Tongue (tissue), 2 donors: ENCODE results near the gene PDCD1LG2. TPM values are rescaled to one million over a fixed set of nuclear protein-coding genes. Genes with fewer than 3 reads are reported as not detected.
A peak's percentile ranks its signal among the peaks of the same experiment; 100 is the strongest.
"Not testable (repeated sequence)": the region's sequence is repeated elsewhere in the genome, so short reads cannot be mapped to it uniquely, and the experiment has no call there.

Source experiments
- DNase-seq: peaks from one replicate; pipeline ENCODE4 v3.0.0-alpha.2; 2015
- total RNA-seq: library from RNA; depleted of rRNA; stranded (reverse); fragments of >200 nt; gene quantifications from one replicate; pipeline ENCODE4 v1.2.3, GENCODE V29; 2014

PDCD1LG2 gene
- total RNA-seq = 1.6 TPM

DNA sequence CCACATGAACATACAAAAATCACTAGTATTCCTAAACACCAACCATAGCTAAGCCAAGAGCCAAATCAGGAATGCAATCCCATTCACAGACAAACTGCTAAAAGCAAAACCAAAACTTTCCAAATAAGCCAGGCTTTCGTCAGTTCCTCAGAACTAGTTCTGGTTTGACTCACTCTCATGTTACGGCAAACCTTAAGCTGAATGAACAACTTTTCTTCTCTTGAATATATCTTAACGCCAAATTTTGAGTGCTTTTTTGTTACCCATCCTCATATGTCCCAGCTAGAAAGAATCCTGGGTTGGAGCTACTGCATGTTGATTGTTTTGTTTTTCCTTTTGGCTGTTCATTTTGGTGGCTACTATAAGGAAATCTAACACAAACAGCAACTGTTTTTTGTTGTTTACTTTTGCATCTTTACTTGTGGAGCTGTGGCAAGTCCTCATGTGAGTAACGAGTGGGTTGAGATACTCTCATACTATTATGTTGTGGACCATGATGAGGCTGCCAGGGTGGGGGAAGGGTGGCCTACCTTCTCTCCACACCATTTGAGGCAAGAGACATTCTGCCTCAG, at the start of gene PDCD1LG2:
Gene PDCD1LG2 (plus strand): TSS at position 172 of the 572 bp plus-strand sequence. CDS start 12,016 bp downstream, outside the sequence.
- DNase-seq = peak; percentile 23

DNA sequence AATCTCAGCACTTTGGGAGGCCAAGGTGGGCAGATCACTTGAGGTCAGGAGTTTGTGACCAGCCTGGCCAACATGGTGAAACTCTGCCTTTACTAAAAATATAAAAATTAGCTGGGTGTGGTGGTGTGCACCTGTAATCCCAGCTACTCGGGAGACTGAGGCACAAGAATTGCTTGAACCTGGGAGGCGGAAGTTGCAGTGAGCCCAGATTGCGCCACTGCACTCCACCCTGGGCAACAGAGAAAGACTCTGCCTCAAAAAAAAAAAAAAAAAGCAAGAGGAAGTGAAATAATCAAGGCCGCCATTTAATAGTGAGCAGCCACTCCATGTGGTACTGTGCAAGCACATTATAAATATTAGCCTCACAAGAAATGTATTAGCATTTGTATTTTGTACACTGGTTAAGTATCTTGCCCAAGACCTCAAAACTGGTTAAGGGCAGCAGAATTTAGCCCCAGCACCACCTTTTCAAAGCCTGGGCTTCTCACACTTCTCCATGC, 45.5 kb upstream of the PDCD1LG2 start:
- not testable (repeated sequence) for DNase-seq

DNA sequence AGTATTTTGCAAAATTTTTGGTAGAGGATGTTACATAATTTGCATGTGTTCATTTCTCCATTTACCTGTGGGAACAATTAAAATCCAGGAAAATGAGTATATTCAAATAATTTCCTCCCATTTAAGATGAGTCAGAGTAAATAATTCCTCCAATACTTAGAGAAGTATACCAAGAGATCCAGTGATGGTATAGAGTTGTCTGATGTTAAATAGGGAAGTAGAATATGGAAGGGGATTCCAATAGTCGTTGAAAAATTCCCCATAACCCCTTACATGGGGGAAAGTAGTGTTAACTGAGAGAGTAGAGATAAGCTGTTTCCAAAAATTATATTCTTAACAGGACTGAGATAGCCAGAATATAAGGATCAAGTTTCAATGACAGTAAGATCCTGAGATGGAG, 44.3 kb upstream of the PDCD1LG2 start:
- DNase-seq = no peak

DNA sequence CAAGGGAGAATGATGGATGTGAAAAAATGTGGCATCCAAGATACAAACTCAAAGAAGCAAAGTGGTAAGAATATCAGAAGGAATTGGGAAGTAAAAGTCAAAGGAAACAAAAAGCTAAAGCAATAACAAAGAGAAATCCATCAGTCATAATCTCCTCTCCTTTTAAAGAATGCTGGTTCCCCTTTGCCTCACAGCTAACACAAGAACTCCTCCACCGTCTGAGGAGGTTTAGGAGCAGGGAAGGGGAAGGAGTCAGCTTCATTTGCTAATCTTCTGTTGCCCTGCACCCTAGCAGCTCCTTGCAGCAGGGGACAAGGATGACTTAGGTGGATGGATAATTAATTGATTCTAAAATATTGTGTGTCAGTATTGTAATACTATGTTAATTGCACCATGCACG, 43.6 kb upstream of the PDCD1LG2 start:
- DNase-seq = no peak

DNA sequence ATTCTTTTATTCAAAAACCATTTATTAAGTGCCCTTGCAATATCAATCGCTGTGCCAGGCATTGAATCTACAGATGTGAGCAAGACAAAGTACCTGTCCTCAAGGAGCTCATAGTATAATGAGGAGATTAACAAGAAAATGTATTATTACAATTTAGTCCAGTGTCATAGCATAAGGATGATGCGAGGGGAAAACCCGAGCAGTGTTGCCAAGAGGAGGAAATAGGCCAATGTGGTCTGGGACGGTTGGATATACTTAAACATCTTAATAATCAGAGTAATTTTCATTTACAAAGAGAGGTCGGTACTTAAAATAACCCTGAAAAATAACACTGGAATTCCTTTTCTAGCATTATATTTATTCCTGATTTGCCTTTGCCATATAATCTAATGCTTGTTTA, 41.5 kb upstream of the PDCD1LG2 start:
- DNase-seq = no peak

DNA sequence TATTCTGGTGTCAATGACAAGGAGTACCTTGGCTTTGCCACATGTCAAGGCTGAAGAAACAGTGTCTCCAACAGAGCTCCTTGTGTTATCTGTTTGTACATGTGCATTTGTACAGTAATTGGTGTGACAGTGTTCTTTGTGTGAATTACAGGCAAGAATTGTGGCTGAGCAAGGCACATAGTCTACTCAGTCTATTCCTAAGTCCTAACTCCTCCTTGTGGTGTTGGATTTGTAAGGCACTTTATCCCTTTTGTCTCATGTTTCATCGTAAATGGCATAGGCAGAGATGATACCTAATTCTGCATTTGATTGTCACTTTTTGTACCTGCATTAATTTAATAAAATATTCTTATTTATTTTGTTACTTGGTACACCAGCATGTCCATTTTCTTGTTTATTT, 40.2 kb upstream of the PDCD1LG2 start:
- DNase-seq = no peak

DNA sequence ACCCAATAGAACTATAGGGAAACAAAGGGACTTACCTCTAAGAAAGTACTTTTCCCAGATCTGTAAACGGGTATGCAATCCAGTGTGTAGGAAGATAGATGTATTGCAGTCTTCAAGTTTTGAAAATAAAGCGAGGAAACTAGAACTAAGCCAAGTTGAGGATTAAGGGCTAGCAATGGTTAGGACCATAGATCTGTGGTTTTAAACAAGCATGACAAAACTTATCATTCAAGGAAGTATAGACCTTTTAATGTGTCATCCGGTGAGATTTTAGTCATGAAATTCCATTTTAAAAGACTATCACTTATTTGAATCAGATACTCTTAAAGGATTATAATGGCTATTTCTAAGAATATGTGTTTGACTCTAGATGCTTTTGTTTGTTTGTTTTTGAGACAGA, 39.5 kb upstream of the PDCD1LG2 start:
- DNase-seq = no peak

DNA sequence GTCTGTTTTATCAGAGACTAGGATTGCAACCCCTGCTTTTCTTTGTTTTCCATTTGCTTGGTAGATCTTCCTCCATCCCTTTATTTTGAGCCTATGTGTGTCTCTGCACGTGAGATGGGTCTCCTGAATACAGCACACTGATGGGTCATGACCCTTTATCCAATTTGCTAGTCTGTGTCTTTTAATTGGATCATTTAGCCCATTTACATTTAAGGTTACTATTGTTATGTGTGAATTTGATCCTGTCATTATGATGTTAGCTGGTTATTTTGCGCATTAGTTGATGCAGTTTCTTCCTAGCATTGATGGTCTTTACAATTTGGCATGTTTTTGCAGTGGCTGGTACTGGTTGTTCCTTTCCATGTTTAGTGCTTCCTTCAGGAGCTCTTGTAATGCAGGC, 34.7 kb upstream of the PDCD1LG2 start:
- not testable (repeated sequence) for DNase-seq

DNA sequence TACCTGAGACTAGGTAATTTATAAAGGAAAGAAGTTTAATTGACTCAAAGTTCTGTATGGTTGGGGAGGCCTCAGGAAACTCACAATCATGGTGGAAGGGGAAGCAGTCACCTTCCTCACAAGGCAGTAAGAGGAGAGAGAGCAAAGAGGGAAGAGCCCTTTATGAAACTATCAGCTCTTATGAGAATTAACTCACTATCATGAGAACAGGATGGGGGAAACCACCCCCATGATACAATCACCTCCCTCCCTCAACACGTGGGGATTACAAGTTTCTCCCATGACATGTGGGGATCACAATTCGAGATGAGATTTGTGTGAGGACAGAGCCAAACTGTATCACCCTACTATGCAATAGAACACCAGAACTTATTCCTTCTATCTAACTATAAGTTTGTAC, 32.1 kb upstream of the PDCD1LG2 start:
- DNase-seq = no peak

DNA sequence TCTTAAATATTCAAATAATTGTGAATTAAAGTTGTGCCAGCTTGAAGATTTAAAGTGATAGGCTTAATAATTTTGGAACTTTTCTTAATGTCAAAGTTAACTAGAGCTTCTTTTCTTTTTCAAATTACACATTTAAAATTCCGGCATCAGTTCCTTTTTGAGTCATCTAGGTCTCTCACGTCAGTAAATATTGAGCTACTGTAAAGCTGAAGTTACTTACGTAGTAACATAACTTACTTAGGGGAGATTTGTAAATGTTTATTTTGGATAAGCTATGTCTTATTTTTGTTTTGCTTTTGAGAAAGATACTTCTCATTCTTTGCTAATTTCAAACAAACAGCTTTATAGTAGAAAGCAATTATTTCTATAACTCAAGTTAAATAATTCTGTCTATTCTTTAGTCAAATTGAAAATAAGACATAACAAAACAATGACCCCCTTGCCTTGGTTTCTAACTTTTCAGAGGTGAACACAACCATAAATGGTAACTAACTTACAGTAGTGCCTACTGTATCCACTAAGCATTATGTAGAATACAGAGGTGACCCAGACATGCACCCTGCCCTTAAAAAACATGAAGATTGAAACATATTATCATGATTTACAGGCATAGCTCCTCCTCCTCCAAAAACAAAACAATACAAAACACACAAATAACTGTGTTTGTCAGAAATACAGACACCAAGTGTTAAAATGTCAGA, 30.2 kb upstream of the PDCD1LG2 start:
- no peak for DNase-seq

DNA sequence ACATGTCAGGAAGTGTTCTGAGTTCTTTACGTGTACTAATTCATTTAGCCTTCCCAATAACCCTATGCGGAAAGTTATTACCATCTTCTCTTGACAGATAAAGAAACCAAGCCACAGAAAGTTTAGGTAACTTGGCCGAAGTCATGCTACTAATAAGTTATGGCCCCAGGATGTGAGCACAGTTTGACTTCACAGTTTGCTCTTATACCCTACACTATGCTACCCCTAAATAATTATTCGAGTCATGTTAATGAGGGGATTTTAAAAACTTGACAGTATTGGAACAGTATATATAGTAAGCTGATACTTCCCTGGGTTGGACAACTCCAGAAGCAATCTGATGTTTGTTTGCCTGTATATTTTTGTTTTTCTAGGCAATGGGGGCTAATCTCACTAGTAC, 29.4 kb upstream of the PDCD1LG2 start:
- no peak for DNase-seq

DNA sequence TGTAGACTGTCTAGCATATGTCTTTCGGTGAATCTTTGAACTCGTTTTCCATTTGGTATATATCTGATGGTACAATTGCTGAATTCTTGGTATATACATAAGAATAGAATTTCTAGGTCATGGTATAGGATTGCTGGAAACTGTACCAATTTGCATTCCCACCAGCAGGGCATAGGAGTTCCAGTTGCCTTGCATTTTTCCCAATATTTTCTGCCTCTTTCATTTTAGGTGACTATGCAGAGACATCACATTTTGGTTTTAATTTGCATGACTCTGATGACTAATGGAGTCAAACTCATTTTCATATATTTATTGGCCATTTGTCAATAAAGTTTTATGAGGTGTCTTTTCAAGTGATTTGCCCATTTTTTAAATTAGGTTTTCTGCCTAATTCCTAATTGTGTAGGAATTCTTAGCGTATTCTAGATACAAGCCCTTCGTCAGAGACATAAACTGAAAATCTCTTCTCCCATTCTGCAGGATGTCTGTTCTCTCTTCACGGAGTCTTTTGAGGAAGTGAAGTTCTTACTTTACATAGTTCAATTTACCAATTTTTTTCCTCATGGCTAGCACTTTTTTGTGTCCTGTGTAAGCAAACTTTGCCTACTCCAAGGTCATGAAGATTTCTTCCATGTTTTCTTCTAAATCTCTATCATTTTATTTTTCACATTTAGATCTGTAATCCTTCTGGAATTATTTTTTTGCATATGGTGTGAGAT, 28.9 kb upstream of the PDCD1LG2 start:
- DNase-seq = no peak

DNA sequence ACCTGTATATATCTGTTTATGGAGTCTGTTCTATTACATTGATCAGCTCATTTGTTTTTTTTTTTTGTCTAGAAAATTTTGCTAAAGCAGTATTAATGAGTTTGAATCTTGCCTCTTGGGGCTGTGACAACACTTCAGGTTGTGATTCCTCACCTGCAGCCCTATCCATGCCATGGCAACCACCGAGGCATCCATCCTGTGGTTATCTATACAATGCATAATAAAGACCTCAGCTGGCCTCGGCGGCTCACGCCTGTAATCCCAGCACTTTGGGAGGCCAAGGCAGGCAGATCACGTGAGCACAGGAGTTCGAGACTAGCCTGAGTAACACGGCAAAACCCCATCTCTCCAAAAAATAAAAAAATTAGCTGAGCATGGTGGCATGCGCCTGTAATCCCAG, 28.1 kb upstream of the PDCD1LG2 start:
- DNase-seq = no peak

DNA sequence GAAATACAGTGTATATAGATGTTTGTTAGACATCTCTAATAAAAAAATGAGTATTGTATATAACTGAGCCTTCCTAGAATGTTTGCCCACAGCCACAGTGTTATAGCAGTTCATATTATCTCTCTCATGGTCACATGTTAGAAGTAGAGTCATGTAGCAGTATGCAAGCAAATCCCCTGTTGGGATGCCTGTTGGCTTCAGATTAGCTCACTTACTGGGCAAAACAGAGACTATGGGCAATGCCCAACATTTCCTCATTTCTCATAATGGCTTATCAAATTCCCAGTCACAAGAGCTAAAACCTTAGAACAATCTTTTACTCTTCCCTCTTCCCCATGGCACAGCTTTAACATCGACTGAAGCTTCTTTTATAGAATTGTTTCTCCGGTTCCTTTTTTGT, 27.0 kb upstream of the PDCD1LG2 start:
- no peak for DNase-seq

DNA sequence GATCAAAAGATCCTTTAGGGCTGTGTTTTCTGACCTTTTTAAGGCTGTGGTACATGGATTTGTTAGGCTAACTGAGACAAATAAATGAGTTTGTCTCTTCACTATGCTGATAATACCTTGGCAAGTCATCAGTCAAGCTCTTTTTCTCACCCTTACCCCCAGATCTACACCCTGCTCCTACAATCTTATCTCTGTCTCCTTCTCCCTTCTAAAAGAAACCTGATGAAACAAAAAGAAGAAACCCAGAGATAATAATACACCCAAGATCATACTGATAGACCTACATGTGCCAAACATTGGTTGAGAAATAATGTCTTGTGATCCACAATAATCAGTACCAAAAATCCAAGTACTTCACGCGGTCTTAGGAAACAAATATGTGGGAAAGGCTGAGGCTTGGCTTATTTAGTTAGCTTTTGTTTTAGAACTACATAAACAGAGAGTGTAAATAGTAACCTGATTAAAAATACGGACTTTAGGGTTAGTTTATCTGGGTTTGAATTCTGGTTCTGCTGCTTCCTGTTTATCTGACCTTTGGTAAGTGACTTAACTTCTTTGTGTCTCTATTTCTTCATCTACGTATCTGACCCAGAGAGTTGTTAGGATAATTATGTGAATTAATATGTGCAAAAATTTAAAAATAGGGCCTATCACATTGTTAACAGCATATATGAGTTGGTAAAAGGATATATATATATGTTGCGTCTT, 24.8 kb upstream of the PDCD1LG2 start:
- DNase-seq = no peak

DNA sequence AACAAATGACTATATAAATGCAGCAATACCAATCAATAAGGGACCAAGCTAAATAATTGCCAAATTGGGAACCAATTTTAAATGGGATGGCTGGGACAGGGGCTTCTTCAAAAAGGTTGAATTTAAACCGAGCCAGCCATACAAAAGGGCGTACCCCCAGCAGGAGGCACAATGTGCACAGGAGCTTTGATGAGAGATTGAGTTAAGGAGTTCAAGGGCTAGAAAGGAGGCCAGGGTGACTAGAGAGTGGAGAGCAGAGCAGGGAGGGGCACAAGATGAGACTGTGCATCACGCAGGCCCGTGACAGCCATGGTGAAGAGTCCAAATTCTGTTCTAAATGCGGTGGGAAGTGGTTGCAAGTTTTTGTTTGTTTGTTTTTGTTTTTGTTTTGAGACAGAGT, 23.3 kb upstream of the PDCD1LG2 start:
- DNase-seq = no peak

DNA sequence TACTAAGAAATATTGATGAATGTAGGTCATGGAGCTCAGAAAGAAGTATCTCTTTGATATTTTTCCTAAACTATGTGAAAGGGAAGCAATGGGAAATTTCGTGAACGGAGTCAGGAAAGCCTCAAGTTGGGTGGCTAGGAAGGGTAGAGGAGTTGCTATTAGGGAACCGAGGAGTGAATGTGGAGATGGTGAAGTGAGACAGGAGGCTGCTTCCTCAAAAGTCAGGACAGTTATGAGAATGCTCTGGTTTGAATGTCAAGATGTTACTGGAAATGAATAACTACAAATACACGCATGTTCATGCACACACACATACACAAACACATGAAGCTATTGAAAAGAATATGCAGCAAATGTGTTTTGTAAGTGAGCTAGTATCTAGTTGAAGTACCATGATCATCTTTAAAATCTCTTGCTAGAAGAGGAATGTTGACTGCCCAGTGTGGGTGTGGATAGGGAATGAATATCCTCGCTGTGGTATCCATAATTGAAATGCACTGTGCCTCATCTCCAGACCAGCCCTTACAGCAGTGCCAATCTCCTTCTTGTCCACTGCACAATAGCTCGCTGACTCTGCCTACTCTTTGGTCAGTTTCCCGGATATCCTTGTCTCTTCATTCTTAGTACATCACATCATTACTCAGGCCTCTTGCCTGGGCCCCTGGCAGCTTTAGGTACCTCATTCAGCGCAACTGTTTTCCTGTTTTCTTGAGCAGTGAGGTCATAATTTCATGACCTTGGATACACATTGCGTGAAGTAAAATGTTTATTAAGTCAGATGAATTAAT, 21.9 kb upstream of the PDCD1LG2 start:
- no peak for DNase-seq

DNA sequence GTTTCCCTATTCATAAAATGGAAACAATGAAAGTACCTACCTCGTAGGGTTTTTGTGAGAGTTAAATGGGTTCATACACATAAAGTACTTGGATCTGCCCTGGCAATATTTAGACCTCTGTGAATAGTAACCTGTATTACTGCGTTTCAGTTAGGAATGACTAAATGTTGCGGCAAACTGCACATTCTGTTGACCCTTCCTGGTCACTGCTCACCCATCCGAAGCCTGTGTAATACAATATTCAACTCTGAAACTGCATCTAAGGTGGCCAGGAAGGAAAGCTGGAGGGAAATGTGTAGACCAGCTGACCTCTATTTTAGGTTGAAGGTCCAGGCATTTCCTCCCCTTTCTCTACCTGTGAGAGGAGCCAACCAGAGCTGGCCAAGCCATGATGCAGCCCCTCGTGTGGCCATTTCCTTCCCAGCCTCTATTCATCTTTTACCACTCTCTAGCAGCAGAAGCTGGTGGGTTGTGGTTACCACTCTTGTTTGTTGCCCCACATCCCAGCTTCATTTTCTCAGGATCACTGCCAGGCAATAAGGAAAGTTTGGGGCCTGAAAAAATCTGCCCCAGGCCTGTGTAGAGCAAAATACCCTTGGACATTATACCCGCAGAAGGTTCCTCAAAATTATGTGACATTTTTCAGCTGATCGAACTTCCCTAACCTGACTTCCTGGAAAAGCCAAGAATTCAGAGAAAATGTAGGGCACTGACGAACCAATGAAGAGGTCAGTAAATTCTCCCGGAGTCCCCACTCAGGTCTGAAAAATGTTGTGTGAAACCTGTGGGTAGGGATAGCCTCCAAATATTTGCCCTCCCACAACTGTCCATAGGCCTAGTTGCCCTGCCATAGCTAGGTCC, 20.5 kb upstream of the PDCD1LG2 start:
- DNase-seq = no peak

DNA sequence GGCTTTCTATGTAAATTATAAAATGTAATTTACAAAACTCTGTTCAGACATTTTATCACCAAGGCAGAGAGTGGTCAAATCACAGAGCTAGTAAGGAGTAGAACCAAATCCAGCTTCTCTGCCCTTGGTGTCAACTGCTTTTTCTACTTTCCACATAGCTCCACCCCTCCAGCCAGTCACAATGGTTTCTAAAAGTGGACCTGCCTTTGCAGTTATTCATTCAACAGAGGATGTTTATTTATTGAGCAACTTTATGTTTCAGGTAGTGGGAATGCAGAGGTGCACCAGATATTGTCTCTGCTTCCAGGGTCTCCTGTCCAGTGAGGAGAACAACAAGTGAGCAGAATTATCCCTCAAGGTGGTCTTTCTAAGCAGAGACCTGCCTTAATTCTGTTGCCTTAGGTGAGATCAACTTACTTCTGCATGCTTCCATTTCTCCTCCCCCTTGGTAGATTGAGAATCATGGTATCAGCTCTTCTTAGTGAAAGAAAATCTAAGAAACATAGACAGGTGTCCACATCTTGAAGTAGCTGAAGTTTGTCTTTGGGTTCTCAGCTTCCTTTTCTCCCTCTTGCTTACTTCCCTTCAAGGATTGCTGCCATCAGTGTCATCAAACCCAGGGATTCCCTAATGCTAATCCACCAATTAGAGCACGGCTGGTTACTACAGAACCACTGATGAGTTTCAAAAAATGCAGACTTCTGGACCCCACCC, 17.2 kb upstream of the PDCD1LG2 start:
- DNase-seq = no peak
